Cardiac fibroblast (primary cell): ENCODE data around the gene KCNIP4.

Experiments
- DNase-seq, 2 donors: peaks; one replicate each; pipeline versions ENCODE4 v3.0.0 to v3.0.0-alpha.2; 2010; ENCODE audit warnings: low read depth in 2 of 2
- H3K4me3 ChIP-seq, 2 donors: replicated peaks in 1 of 2; 1 replicate in 1 of 2; 2 replicates in 1 of 2; pipeline ENCODE4 v1.5.1; 2011; ENCODE audit warnings: low read depth in 2 of 2, low read length in 2 of 2, mild to moderate bottlenecking in 2 of 2, moderate library complexity in 1 of 2
- CTCF ChIP-seq: IDR thresholded peaks from one replicate; pipeline ENCODE4 v1.5.1; 2011; ENCODE audit warnings: low read depth, mild to moderate bottlenecking, low read length, inconsistent platforms

The KCNIP4 gene

GRCh38 chr4:21469438-21470300 lies 478.9 kb downstream of the KCNIP4 start:
- no peak overlapping the region for H3K4me3 ChIP-seq
- peak; percentile 52 for TF ChIP-seq CTCF
- DNase-seq: peak; percentile 31 to 43

- no peak for DNase-seq
- TF ChIP-seq CTCF: no peak
- H3K4me3 ChIP-seq: no peak overlapping the region
Measured at GRCh38 chr4:21467551-21467950, 481.0 kb downstream of the KCNIP4 start.

DNA sequence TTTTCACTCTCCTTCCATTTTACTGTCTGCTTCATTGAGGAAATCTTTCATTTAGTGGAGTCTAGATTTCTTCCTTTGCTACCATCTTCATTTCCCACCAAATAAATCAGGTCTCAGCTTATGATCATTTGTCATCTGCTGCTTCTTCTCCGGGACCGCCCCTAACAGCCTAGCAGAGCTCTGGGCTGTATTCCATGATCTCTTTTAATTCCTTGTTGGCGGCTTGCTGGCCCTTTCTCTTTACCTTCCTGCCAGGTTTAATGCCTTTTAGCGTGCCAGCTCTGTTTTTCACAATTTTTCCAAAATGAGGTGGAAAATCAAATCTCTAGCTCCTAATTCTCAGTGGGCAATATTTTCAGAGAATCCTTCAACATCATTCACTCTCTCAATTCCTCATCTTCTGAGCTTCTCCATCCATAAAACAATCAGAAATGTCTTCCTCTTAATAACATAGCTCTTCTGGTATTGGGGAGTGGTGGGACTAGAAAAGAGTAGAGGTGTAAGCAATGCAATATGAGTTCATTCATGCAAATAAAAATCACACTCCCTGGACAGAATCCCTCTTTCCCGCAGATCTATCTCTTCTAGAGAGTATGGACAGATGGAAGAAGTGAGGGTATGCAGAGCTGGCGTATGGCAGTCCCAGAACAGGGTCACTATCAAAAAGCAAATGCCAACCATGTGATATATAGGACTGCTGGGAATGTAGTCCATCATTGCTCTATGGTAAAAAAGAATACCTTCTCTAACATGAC lies 491.3 kb downstream of the KCNIP4 start:
- DNase-seq: no peak
- H3K4me3 ChIP-seq: no peak overlapping the region

GRCh38 chr4:21454831-21455230 lies 493.7 kb downstream of the KCNIP4 start:
- DNase-seq: no peak
- no peak for TF ChIP-seq CTCF
- no peak overlapping the region for H3K4me3 ChIP-seq

More for the DNA sequence above, 491.3 kb downstream of the KCNIP4 start:
- TF ChIP-seq CTCF: no peak

DNA sequence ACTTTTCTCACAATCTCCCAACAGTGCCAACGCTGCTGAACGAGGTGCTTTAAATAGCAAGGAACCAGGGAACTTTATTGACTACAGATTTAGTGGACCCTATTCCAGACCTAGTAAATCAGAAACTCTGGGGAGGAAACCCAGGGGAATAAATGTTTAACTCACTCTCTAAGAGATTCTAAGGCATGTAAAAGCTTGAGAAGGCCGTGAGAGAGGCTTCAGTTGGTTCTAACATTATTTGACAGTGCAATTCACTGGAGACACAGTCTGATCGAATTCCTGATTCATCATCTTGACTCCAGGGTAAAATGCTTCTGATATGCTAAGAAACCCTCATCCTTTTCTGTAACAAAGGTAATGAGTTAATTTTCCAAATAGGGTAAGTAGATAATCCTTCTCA lies 494.4 kb downstream of the KCNIP4 start:
- TF ChIP-seq CTCF: no peak
- DNase-seq: no peak
- no peak overlapping the region for H3K4me3 ChIP-seq

DNA sequence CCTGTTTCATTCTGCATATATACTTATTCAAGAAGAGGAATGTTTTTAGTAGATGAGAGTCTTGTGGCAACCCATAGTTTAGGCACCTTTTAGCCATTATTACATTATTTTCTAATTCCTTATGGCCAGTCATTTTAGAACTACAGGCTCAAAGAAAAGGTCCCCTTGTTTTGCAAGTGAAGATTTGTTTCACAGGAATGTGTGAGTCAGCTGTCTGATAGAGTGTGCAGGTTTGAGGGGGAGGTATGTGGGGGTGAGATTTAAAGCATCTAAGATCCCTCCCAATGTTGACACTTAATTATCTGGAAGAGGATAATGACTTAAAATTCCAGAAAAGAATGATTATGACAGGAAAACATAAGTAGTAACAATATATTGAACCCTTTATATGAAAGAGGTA lies 495.6 kb downstream of the KCNIP4 start:
- TF ChIP-seq CTCF: no peak
- DNase-seq: no peak
- no peak overlapping the region for H3K4me3 ChIP-seq
